ENCODE measurements around the gene NBDY.
"Not testable (repeated sequence)": the region's sequence is repeated elsewhere in the genome, so short reads cannot be mapped to it uniquely, and the experiment has no call there.

NBDY gene

DNA sequence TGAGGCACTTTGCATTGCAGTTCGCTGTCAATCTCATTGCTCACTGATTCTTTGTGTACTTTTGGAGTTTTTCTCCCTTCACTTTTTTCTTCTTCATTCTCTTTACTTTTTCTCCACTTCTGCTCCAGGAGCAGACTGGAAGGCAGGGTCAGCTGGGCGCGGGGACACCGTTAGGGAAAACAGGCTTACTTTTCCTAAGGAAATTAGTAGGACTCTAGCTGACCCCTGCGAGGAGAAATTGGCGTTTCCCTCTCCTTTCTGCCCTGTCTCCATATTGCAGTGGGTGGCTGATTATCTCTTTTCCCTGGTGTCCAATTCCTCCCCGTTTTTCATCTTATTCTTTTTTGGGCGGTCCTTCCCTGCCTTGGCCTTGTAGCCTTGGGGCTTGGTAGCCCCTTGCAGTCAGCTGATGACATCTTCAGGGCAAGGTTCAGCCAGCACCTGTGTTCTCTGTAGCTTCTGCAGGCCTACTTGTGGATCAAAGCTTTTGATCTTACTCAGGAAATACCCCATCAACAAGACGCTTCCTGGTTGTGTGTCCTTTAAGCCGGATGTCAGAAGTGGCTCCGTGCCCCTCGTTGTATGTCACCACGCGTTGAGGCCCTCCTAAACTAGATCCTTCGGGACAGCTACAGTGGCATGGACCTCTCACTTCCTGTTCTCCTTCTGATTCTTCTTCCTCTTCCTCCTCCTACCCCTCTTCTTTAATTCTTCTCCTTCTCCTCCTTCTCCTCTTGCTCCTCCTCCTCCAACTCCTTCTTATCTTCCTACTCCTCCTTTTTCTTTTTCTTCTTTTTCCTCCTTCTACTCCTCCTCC lies 36.1 kb downstream of the NBDY start:
- no peak for DNase-seq

DNA sequence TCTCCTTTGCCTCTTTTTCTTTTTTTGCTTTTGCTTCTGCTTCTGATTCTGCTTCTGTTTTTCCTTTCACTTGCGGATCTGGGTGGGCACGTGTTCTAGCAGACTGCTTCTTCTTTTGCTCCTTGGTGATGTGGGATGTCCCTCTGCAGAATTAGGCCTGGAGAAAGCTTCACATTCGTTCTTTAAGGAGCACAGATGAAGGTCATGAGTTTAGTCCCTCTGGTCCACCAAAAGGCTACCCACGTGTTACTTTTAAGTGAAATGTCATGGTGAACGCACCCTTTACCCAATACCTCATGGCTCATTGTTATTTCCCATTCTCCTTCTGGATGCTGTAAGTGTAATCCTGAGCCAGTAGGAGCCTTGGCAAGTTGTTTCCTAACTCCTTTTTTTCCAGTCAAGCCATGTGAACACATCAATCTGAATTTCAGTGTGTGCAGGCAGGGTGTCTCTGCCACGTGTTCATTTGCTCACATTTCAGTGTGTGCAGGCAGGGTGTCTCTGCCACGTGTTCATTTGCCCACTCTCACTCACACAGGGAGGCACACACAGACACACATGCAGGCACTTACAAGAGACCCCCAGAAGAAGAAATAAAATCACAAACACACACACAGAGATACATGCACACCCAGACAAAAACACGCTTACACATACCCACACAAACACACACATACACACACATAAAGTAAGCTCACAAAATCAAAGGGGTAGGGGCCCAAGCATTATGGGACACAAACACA lies 36.9 kb downstream of the NBDY start:
- peak; percentile 70 for DNase-seq

DNA sequence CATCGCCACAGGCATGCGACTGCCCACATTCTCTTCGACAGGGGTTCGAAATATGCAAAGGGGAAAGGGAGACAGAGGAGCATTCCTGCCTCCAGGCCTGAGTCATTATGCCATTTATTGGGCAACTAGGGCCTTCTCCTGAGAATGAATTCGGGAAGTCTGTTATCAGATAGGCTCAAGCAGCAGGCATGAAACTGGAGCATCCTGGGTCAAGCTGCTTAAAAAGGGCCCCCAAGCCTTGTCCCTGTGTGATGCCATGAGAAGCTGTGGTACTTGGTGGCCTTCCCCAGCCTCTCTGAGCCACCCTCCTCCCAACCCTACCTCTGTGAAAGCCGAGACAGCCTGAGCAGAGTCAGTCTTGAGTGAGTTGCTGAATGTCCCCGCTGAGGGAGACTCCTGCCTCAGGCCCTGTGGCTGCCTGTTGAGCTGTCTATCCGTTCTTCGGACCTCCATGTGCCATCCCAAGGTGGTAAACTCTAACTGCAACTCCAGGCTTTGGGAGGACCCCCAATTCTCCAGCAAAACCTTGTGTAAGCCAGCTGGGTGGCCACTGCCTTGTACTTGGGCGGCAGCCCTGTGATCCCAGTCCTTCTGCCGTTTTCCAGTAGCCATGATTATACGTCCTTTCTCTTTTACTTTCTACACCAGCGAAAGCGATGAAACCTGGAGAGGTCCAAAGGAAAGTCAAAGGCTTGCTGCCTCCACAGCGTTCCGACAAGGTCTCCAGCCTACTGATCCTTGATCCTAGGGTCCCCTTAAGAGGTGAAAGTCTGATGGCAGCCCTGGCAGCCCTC lies 37.7 kb downstream of the NBDY start:
- DNase-seq, result no peak

DNA sequence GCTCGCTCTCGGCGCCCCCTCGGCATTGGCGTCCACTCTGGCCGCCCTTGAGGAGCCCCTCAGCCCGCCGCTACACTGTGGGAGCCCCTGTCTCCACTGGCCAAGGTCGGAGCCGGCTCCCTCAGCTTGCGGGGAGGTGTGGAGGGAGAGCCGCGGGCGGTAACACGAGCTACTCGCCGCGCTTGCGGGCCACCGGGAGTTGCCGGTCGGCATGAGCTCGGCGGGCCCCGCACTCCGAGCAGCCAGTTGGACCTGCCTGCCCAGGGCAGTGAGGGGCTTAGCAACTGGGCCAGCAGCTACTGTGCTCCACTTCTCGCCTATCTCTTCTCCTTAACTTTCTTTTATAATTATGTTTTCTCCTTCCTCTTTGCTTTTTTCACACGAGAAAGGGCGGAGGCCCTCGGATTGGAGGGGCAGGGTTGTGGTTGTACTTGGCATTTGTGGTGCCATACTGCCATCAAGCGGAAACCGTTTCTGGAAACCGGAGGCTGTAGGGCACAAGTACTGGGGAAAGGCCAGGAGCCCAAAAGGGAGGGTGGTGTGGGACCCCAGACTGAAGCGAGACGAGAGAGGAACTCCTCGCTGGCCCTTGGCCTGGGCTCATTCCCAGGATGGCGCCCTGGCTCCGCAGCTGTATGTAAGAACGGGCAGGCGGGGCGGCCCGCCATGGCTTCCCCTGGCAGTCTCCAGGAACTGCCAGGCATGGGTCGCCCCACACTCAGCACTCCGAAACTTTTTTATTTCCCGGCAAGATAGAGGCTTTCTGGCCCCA lies 38.5 kb downstream of the NBDY start:
- DNase-seq, result not testable (repeated sequence)

DNA sequence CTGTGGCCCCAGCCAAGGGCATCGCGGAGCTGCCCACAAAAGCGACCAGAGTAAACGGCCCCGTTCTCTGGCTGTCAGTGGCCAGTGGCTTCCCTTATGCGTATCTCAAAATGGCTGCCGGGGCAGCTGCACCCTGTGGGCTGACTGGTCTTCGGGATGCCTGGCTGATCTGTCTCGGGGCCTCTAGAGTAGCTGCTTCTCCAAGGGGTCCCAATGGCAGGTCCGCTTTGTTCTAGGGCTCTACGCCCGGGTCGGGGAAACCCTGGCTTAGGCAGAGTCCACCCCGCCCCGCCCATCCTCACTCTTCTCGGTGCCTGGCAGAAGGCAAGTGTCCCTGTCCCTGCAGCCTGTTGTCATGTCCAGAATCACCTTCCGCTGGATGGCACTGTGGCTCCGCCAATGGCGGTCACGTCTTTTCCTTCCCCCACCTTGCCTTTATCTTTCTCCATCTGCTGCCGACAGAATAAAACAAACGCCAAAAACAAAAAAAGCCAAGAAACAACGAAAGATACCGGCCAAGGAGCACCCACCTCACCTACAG lies 39.1 kb downstream of the NBDY start:
- DNase-seq, result not testable (repeated sequence)

GRCh38 chrX:56772675-56773521 lies 43.9 kb downstream of the NBDY start:
- DNase-seq, result not testable (repeated sequence)

DNA sequence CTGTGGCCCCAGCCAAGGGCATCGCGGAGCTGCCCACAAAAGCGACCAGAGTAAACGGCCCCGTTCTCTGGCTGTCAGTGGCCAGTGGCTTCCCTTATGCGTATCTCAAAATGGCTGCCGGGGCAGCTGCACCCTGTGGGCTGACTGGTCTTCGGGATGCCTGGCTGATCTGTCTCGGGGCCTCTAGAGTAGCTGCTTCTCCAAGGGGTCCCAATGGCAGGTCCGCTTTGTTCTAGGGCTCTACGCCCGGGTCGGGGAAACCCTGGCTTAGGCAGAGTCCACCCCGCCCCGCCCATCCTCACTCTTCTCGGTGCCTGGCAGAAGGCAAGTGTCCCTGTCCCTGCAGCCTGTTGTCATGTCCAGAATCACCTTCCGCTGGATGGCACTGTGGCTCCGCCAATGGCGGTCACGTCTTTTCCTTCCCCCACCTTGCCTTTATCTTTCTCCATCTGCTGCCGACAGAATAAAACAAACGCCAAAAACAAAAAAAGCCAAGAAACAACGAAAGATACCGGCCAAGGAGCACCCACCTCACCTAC lies 44.5 kb downstream of the NBDY start:
- DNase-seq, result not testable (repeated sequence)

- DNase-seq, result not testable (repeated sequence)
These were observed 49.3 kb downstream of the NBDY start for GRCh38 chrX:56778099-56778923.

GRCh38 chrX:56778924-56779468 lies 50.0 kb downstream of the NBDY start:
- DNase-seq, result not testable (repeated sequence)

DNA sequence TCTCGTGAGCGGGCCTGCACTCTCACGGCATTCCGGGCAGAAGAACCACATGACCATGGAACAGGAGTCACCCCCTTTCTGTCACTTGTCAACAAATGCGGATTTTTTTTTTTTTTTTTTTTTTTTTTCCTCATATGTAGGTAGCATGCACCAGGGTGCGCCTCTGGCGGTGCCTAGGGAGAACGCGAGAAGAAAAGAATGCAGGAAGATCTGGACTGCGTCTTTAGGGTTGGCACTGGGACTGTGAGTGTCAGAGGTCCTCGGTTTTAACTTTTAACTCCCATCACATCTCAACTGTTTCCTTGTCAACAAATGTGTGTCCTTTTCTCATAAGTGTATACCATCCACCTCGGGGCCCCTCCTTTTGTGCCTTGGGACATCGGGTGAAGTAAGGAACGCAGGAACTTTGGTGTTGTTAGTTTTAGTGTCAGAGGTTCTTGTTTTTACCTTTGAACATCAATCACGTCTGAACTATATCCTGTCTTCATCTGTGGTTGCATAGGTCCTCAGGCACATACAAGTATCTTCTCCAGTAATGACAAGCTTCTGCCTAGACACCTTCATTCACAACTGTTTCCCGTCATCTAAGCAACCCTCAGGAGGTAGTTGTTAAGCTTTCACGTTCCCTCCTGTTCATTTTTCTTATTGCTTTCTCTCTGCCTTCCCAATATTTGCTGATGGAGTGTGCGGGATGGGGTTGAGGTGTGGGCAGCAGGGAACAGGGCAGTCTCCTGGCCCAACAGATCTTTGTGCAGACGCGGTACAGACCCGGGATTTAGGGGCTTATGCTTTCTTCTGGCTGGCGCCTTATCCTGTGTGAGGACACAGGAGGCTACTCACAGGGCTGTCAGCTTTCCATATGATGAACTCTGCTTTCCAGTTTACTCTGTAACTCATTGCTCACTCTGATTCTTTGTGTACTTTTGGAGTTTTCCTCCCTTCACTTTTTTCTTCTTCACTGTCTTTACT lies 51.9 kb downstream of the NBDY start:
- DNase-seq, result not testable (repeated sequence)

DNA sequence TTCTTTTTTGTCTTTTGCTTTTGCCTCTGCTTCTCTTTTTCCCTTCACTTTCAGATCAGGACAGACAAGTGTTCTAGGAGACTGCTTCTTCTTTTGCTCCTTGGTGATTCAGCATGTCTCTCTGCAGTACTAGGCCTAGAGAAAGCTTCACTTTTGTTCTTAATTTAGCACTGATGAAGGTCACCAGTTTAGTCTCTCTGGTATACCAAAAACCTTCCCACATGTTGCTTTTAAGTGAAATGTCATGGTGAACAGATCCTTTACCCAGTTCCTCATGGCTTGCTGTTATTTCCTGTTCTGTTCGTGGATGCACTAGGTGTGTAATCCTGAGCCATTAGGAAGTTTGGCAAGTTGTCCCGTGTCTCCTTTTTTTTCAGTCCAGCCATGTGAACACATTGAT lies 53.3 kb downstream of the NBDY start:
- DNase-seq, result peak; percentile 61

DNA sequence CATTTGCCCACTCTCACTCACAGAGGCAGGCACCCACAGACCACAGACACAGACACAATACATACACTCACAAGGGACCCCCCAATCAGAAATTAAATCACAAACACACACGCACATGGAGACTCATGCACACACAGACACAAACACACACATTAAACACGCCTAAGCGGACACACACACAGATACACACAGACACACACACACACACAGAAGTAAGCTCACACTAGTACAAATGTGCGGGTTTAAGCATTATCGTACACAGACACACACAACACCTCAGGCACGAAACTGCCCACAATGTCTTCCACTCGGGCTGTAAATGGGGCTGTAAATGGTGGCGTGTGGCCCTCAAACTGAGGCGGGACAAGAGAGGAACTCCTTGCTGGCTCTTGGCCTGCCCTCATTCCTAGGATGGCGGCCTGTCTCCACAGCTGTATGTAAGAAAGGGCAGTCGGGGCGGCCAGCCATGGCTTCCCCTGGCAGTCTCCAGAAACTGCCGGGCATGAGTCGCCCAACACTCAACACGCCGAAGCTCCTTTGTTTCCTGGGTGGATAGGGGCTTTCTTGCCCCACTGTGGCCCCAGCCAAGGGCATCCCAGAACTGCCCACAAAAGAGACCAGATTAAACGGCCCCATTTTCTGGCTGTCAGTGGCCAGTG lies 53.9 kb downstream of the NBDY start:
- no peak for DNase-seq

- no peak for DNase-seq
These were observed 54.4 kb downstream of the NBDY start for GRCh38 chrX:56783450-56783831.

DNA sequence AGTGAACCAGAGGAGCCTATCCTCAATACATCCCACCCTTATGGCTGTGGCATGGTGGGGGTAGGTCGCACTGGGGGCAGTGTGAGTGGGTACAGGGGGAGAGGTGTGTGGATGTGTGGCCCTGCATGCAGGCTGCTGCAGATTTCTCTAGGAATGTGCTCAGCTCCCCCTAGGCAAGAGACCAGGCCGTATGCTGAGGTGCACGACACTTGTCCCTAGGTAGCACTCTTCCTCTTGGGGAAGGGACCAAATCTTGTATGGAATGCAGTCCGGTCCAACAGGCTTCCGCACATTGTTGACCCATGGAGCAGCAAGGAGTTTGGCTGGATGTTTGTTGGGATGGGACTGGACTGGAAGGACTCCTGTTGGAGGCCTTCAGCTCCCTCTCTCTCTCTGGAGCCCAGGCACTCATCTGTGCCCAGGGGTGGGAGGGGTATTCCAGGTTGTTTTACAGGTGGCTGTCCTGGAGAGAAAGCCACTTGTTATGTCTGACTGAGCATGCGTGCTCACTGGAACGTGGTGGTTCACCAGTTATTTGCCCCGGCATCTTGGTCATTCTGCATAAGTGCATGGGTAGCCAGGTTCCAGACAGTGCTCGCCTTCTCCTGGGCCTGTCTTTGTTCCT lies 55.1 kb downstream of the NBDY start:
- DNase-seq, result no peak

- no peak for DNase-seq
These were observed 55.6 kb downstream of the NBDY start for GRCh38 chrX:56784666-56785065.

DNA sequence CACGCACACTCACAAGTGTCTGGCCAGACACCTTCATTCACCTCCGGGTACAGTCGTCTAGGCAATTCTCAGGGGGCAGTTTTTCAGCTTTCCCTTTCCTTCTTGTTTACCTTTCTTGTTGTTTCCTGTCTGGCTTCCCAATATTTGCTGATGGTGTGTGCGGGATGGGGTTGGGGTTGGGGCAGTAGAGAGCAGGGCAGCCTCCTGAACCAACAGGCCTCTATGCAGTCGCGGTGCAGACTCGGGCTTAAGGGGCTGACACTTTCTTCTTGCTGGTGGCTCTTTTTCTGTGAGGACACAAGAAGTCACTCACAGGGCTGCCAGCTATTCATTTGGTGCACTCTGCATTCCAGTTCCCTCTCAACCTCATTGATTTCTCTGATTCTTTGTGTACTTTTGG lies 56.4 kb downstream of the NBDY start:
- no peak for DNase-seq

Measured in suppressor macrophage treated with lipopolysaccharide for 4 hours (primary cell).